MV-4-11 (cell line): Measurements from ENCODE around the gene MYO7A.

ENCODE experiments used
- DNase-seq: peaks from one replicate; lab custom pipeline; 2025; lab: John Stamatoyannopoulos, UW

Gene MYO7A

DNA sequence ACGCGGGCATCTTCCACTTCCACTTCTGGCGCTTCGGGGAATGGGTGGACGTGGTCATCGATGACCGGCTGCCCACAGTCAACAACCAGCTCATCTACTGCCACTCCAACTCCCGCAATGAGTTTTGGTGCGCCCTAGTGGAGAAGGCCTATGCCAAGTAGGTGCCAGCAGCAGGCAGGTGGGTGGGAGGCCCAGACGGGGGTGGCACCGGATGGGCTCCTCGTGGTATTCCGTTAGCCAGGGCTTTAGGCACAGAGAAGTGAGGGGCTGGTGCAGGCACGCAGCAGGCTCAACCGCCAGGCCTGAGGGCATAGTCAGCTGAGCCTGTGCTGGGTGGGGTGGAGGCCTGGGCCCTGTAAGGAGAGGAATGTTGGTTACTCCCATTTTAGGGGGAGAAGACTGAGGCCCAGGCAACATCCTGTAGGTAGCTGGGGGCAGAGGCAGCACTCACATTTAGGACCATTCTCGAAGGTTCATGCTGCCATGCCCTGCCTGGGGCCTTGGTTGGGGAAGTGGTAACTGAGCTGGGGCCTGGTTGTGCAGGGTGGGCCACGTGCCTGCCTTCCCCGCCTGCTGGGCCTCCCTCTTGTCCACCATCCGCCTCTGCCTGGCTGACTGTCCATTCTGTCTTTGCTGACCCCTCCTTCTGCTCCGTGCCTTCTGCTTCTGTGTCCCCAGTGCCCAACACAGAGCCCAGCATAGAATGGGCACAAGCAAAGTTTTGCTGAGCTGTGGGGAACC, 15.2 kb upstream of the MYO7A start:
- no peak for DNase-seq

DNA sequence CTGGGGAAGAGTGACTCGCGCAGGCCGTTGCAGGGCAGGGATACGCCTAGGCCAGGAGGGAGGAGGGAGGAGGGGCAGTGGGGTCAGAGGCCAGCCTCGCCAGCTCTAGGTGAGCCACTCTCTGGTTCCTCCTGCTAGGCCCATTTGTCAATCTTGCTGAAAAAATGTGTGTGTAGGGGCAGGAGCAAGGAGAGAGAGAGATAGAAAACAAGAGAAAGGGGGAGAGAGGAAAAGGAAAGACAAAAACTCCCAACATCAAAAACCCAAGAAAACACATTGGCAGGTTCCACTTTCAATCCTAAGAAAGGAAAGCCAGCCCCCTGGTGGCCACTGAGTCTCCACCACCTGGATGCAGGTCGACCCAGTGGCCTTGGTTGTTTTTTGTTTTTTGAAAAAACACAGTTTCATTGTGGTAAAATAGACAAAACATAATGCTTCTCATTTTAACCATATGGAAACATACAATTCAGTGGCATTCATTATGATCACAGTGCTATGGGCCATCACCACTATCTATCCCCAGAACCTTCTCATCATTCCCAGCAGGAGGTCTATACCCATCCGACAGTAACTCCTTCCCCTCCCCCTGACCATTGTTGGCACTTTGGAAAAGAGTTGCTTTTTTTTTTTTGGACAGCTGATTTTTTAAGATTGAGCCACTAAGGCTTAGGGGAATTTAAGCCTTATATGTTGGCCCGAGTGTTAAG, 14.5 kb upstream of the MYO7A start:
- no peak for DNase-seq

DNA sequence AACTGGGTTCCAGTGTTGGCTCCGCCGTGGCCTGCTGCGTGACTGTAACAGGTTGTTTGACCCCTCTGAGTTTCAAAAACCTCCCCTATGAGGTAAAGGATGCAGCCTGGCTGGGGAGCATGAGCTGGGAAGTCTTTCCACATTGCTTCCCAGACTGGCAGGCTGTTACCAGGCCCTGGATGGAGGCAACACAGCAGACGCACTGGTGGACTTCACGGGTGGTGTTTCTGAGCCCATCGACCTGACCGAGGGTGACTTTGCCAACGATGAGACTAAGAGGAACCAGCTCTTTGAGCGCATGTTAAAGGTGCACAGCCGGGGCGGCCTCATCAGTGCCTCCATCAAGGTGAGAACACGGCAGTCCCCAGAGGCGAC, 14.0 kb upstream of the MYO7A start:
- no peak for DNase-seq

DNA sequence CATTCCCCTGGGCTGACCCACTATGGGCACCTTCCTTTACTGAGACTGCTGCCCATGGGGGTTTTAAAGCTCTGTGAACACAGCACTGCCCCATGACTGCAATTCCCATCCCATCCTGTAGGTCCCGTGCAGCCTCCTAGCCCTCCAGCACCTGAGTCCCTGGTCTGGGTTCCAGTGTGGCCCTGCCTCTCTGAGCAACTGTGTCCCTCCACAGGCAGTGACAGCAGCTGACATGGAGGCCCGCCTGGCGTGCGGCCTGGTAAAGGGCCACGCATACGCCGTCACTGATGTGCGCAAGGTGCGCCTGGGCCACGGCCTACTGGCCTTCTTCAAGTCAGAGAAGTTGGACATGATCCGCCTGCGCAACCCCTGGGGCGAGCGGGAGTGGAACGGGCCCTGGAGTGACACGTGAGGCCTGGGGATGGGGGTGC, 12.8 kb upstream of the MYO7A start:
- no peak for DNase-seq

DNA sequence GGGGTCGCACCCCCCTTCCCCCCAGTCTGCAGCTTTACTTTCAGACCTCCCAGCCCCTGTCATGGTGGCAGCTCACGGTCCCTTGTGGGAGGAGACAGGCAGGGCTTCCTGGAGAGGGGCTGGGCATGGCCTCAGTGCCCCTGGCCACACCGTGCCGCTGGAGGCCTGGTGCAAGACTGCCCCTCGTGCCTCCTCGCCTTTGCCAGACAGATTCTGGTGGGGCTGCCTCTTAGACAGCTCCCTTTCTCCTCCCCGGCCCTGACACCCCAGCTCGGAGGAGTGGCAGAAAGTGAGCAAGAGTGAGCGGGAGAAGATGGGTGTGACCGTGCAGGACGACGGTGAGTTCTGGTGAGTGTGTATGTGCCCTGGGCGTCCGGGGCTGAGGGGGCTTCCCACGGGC, 12.1 kb upstream of the MYO7A start:
- DNase-seq = no peak

DNA sequence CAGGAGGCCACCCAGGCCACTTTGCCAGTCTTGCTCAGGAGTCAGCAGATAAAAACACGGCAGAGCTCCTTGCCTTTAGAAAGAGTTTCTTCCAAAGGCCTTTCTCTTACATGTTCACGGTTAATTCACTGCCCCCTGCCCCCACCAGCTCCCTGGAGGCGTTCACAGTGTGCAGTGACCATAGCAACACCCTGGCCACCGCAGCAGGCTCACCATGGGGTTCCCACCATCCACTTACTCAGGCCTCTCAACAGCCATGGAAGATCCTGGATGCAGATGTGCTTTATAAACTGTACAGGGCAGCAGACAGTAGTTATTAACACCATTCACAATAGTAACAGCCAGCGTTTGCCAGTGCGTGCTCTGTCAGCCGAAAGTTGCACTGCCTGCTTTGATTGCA, 10.6 kb upstream of the MYO7A start:
- no peak for DNase-seq

DNA sequence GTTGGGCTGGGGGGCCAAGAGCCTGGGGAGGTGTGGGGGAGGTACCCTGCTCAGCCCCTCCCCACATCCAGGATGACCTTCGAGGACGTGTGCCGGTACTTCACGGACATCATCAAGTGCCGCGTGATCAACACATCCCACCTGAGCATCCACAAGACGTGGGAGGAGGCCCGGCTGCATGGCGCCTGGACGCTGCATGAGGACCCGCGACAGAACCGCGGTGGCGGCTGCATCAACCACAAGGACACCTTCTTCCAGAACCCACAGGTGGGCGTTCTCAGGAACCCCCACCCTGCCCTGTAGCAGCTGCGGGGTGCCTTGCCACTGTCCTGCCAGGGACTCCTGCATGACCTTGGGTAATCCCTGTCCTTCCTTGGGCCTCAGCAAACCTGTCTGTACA, 10.0 kb upstream of the MYO7A start:
- no peak for DNase-seq

DNA sequence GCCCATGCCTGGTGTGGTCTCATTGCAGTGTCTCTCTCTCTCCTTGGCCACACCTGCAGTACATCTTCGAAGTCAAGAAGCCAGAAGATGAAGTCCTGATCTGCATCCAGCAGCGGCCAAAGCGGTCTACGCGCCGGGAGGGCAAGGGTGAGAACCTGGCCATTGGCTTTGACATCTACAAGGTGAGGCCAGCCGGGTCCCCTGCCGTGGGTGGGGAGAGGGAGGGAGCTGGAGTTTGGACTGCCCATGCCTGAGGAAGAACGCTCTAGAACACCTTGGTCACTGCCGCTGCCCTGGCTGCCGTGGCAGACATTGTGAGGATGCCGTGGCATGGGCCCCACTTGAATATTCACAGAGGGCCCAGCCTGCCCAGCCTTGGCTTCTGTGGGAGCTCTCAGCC, 9.1 kb upstream of the MYO7A start:
- no peak for DNase-seq

DNA sequence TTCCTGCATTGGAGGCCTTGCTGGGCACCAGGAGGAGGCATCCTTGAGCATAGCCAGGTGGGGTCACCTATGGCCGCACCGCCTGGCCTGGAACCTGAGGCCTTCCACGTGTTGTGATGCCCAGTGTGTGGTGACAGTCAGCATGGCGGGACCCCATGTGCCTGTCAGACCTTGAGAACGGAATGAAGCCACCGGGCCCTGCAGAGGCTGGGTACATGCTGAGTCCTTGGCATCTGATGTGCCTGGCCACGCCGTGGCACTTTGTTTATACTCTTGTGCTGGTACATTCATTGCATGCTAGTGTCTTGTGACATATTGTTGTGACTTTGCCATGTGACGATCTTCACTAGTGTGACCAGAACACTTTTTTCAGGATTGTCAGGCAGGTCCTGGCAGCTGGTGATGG, 8.5 kb upstream of the MYO7A start:
- no peak for DNase-seq

DNA sequence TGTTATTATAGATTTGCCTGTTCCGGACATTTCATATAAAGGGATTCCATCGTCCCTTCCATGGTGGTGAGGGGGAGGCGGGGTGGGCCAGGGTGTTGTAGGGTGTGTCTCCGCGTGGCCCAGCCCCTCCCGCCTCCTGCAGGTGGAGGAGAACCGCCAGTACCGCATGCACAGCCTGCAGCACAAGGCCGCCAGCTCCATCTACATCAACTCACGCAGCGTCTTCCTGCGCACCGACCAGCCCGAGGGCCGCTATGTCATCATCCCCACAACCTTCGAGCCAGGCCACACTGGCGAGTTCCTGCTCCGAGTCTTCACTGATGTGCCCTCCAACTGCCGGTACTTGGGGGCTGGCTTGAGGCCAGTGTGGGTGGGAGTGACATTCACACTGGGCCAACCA, 7.5 kb upstream of the MYO7A start:
- DNase-seq = no peak

DNA sequence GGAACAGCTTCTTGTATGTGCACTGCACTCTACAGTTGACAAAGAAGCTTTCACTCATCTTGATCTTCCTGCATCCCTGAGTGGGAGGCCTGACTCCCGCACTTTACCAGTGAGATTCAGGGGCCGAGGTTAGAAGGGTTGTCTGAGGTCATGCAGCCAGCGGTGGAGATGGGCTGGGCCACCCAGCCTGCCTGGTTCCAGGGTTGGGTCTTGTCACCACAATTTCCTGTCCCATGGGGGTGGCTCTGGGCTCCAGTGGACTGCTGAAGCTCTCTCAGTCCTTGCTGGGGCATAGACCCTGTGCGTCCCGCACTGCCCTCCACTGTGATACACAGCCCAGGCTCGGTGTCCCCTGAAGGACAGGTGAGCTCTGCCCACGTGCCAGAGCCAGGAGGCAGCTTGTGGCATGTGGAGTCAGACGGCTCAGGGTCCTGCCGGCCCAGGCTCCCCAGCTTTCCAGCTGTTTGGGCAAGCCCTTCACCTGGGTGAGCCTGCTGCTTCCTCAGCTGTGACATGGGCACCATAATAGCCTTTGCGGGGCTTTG, 6.9 kb upstream of the MYO7A start:
- no peak for DNase-seq

DNA sequence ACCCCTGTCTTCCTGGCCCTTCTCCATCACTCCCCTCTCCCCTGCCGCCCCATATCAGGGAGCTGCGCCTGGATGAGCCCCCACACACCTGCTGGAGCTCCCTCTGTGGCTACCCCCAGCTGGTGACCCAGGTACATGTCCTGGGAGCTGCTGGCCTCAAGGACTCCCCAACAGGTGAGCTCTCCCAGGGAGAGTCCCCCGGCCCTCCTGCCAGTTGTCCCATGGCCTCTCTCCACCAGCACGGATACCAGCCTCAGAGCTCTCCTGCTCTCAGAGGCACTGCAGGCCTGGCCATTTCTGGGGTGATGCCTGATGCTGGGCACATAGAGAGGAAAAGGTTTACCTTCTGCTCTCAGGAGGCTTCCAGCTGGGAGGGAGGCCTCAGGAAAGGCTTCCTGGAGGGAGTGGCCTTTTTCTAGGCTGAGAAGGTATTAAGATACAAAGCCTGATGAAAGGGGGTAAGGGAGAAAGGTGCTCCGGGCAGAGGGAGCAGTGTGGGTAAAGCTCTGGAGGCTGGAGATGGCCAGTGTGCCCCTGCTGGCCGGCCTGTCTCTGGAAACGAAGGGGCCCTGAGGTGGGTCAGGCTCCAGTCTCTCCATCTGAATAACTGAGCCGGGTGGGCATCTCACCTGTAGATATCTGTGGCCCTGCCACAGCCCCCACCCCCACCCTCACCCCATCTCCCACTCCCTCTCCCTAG, 6.0 kb upstream of the MYO7A start:
- DNase-seq = no peak

DNA sequence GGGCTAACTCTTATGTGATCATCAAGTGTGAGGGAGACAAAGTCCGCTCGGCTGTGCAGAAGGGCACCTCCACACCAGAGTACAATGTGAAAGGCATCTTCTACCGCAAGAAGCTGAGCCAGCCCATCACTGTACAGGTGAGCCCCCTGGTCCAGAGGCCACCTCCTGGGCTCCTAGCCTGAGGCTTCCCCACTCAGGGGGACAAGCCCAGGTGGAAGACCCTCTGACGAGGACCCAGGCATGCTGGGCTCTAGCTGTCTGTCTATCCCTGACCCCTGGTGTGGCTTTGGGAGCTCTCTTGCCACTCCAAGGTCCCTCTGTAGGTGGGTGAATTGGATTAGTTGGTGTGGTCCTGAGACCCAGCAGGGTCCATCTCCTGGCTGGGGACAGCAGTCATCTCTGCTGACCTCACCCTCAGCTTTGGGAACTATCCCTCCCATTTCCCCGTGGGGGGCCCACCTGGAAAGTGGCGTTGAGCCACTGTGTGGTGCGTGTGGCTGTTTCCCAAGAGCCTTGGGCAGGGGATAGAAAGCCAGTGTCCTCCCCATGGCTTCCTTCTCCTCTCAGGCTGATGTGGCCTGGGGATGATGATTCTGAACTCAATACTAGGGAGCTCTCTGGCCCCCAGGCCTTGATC, 5.4 kb upstream of the MYO7A start:
- no peak for DNase-seq

DNA sequence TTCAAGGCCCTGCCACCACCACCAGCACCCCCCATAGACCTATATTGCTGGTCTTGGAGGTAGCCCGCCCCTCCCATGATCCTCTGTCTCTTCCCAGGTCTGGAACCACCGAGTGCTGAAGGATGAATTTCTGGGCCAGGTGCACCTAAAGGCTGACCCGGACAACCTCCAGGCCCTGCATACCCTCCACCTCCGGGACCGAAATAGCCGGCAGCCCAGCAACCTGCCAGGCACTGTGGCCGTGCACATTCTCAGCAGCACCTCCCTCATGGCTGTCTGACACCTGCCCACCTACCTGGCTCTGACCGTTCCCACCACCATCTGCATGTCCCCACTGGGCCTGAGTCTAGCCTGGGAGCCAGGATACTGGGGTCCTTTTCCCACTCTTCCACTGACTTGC, 4.5 kb upstream of the MYO7A start:
- DNase-seq = no peak

DNA sequence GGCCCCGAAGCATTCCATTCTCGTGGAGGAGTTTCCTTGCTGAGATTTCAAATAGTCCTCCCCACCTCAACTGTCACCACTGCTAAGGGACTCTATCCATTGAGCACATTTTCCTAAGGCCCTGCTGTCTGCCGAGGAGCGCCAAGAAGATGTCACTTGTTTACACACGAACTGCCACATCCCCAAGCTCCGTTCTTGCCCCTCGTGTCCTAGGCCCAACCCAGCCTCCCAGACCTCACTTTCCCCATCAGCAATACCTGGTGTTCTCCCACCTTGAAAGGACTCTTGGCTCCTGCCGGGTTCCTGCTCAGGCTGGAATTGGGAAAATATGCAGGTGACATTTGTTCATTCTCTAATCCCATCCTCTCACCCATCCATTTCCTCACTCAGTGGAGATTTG, 4.0 kb upstream of the MYO7A start:
- DNase-seq = no peak

DNA sequence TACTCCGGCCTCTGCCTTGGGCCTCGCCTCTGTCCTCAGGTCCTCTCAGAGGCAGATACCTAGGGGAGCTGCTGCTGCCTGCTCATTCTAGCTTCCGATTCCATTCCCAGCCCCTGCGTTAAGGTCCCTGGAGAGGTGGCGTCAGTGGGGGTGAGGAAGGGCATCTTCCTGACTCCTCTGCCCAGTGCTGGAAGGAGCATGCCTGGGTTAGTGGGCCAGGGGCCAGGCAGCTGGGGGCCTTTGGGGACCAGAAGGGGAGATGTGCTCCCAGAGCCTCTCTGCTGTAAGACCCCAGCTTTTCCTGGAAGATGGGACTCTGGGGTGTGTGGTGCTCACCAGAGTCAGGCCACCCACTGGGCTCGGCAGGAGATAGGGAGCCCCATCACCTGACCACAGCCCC, 3.6 kb upstream of the MYO7A start:
- no peak for DNase-seq

DNA sequence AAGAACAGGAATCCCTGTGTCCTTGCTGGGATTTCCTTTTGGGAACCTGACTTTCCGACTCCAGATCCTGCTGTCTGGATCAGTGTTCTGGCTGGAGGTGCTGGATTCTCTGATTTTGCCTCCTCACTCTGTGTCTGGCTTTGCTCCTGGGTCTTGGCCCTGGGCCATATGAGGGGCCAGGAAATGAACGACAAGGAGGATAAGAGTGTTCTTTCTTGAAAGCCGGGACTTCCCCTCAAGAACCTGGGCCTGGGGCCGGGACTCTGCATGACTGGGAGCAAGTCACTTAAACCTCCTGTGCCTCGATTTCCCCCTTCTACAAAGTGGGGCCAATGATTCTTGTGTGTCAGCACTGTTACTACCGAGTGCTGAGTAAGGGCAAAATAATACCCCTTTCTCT, 2.9 kb upstream of the MYO7A start:
- DNase-seq = no peak

DNA sequence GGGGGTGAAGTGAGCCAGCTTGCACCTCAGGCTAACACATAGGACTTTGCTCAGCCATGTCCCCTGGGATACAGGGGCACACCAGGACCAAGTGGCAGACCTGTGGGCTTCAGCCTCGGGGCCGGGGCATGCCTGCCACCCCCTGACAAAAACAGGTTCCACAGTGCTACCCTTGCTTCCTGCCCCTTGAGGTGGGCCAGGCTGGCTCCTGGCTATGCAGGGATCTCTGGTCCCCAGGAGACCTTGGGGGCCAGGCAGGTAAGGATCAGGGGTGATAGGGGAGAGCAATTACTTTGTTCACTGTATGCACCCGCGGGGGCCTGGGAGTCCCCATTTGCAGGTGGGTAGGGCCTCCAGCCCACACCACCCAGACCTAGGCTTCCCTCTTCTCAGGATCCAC, 2.4 kb upstream of the MYO7A start:
- DNase-seq = no peak

DNA sequence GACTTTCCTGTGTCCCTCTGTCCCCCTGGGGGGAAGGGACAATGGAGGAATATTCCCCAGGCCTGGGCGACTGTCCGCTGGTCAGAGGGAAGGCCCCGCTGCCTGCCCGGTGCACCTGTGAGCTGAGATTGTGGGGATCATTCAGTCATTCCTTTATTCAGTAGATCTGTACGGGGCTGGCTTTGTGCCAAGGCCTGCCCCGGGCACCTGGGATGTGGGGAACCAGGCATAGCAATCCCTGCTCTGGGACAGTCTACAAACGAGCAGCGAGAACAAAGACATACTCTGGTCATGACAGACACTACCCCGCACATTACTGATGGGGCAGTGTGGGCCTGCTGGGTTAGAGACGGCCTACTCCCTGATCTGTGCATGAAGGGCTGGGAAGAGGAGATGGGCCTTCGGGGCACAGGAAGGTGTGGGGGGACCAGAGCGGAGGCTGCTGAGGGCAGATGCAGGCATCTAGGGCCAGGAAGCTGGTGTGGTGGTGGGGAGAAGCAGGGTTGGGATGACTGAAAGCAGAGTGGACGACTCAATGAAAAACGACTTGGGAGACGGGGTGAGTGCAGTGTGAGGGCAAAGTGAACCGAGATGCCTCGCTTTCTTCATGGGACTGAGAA, 1.8 kb upstream of the MYO7A start:
- DNase-seq = no peak

DNA sequence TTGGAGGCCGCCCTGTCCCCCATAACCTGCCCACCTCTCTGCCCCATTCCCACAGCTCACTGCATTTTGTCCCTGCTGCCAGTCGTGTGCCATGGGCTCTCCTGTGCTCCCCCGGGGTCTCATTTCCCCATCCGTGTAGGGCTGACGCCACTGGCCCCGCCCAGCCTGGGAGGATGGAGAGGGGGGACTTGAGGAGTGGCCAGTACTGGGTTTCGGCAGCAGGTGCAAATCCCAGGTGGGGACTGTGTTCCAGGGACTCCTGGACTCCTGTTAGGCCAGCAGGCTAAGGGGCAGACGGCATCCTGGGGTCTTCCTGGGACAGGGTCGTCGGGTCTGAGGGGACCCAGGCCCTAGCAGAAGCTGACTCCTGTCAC, 1.2 kb upstream of the MYO7A start:
- no peak for DNase-seq

DNA sequence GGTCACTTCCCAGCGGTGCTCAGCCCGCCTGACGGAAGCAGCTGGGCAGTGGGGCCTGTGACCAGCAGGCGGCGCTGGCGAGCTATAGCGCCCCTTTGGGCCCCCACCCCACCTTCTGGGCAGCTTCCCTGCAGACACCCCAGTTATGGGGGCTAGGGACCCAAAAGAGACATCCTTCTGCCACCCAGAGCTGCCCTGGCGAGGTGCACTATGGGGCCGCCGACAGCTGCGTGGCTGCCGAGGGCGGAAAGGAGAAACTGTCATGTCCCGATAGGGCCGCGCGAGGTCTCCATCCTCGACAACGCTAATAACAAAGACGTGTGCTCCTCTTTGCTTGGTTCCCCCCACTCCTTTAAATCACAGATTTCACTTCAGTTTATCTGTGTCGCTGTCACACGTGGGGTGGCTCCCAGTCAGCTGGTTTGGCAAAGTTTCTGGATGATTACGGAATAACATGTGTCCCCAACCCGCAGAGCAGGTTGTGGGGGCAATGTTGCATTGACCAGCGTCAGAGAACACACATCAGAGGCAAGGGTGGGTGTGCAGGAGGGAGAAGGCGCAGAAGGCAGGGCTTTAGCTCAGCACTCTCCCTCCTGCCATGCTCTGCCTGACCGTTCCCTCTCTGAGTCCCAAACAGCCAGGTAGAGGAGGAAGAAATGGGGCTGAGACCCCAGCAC, 673 bp upstream of the MYO7A start:
- DNase-seq = peak; percentile 31
